OCI-LY7 (cell line): Measurements from ENCODE around the gene ORMDL1.

Source experiments
- CTCF ChIP-seq: fragments of 200-600 bp; sonication (generic); conservative IDR thresholded peaks from 2 replicates; pipeline ENCODE4 v1.5.1; 2014; ENCODE audit warnings: mild to moderate bottlenecking, antibody characterized with exemption, low read length, moderate library complexity, mixed read lengths
- EZH2phosphoT487 ChIP-seq: fragments of 200-600 bp; sonication (generic); IDR thresholded peaks from 2 replicates; pipeline ENCODE4 v1.6.1; 2018; ENCODE audit warnings: low read depth, borderline replicate concordance, mild to moderate bottlenecking, mixed run types, antibody characterized with exemption, low read length, moderate library complexity, mixed read lengths

GRCh38 chr2:189751080-189751658, 33.0 kb downstream of the ORMDL1 start:
- TF ChIP-seq CTCF (peak; percentile 83), EZH2phosphoT487 (no peak)
